GM12878 (cell line): ENCODE results near the gene STAT4. TPM values are rescaled to one million over a fixed set of nuclear protein-coding genes. Genes with fewer than 3 reads are reported as not detected.
A peak's percentile ranks its signal among the peaks of the same experiment; 100 is the strongest.

Experiments used
- ATAC-seq: fragments of 200-7000 bp; cut with Tn5 transposase; 3 replicates; pipeline ENCODE4 v1.9.1; 2020; ENCODE audit warnings: mild to moderate bottlenecking, moderate library complexity
- BruUV-seq: library from RNA; stranded (reverse); fragments of 400-500 nt; replicated peaks from 2 replicates; lab custom pipeline; 2021; lab: Mats Ljungman, UMichigan
- CTCF ChIA-PET: fragments of 300-600 bp; sonication (Branson Sonifier 250); formaldehyde crosslinking; extraction: SDS; loops from one replicate; lab custom pipeline; 2021; ENCODE audit warnings: inconsistent platforms; lab: Yijun Ruan, JAX
- POLR2A ChIA-PET: fragments of 350-600 bp; formaldehyde crosslinking; extraction: SDS; loops from one replicate; lab custom pipeline; 2021; ENCODE audit warnings: inconsistent platforms; lab: Charles Lee
- RAD21 ChIA-PET: fragments of 300-600 bp; sonication (Branson Sonifier 250); formaldehyde crosslinking; loops from one replicate; lab custom pipeline; 2023; ENCODE audit warnings: antibody characterized with exemption; ENCODE audit not compliant: unreplicated experiment; lab: Charles Lee
- SMC1A ChIA-PET: fragments of 300-600 bp; sonication (Branson Sonifier 250); formaldehyde crosslinking; loops from one replicate; lab custom pipeline; 2023; ENCODE audit not compliant: unreplicated experiment, uncharacterized antibody; lab: Charles Lee
- DNase-seq: peaks from one replicate; pipeline ENCODE4 v3.0.0-alpha.2; 2011; ENCODE audit warnings: low read depth, low spot score
- FAIRE-seq: peaks from 3 replicates; lab custom pipeline; 2011; peaks lifted over from hg19 to GRCh38; lab: Jason Lieb, UNC
- H2AFZ ChIP-seq: 2 replicates; pipeline ENCODE4 v1.6.0; 2011; ENCODE audit warnings: low read depth, low read length, control low read depth; ENCODE audit not compliant: control insufficient read depth
- H3K27ac ChIP-seq: 2 replicates; pipeline ENCODE4 v1.5.1; 2011; ENCODE audit warnings: control low read depth; ENCODE audit not compliant: control insufficient read depth, insufficient read depth
- H3K27me3 ChIP-seq, 2 experiments: replicated peaks in 1 of 2; 2 replicates each; pipeline versions ENCODE4 v1.6.0 to v1.6.1; 2011; ENCODE audit warnings: low read length in 1 of 2; ENCODE audit not compliant: control insufficient read depth in 2 of 2, insufficient read depth in 2 of 2
- H3K36me3 ChIP-seq, 2 experiments: 2 replicates each; pipeline ENCODE4 v1.5.1; 2011; ENCODE audit warnings: low read length in 1 of 2; ENCODE audit not compliant: control insufficient read depth in 2 of 2, insufficient read depth in 2 of 2
- H3K4me1 ChIP-seq: 2 replicates; pipeline ENCODE4 v1.6.1; 2011; ENCODE audit warnings: mild to moderate bottlenecking, low read length, moderate library complexity, mixed read lengths; ENCODE audit not compliant: control insufficient read depth, insufficient read depth
- H3K4me2 ChIP-seq: 2 replicates; pipeline ENCODE4 v1.6.0; 2011; ENCODE audit warnings: control low read depth; ENCODE audit not compliant: control insufficient read depth, insufficient read depth
- H3K4me3 ChIP-seq: fragments of 200-600 bp; sonication (generic); 2 replicates; pipeline ENCODE4 v1.5.1; 2016
- H3K79me2 ChIP-seq: 2 replicates; pipeline ENCODE4 v1.6.0; 2011; ENCODE audit warnings: low read length; ENCODE audit not compliant: control insufficient read depth, insufficient read depth
- H3K9ac ChIP-seq: 2 replicates; pipeline ENCODE4 v1.8.0; 2011; ENCODE audit warnings: low read length, control low read depth, mixed read lengths; ENCODE audit not compliant: control insufficient read depth, insufficient read depth
- H3K9me3 ChIP-seq: replicated peaks from 3 replicates; pipeline ENCODE4 v1.5.1; 2011; ENCODE audit warnings: mild to moderate bottlenecking, low read length; ENCODE audit not compliant: control insufficient read depth, insufficient read depth
- H4K20me1 ChIP-seq: 2 replicates; pipeline ENCODE4 v1.6.0; 2011; ENCODE audit not compliant: control insufficient read depth, insufficient read depth
- BHLHE40 ChIP-seq, 2 experiments: fragments of 450-650 bp in 1 of 2; IDR thresholded peaks; 2 replicates each; pipeline ENCODE4 v1.6.1; 2011 to 2017; ENCODE audit warnings: low read depth in 2 of 2, borderline replicate concordance in 1 of 2, improper control_type of control experiment in 1 of 2, low read length in 1 of 2, mild to moderate bottlenecking in 1 of 2
- HDAC6 ChIP-seq: fragments of 200-600 bp; sonication (generic); IDR thresholded peaks from one replicate; pipeline ENCODE4 v1.8.0; 2017; ENCODE audit warnings: antibody characterized with exemption; ENCODE audit not compliant: unreplicated experiment
- NFYB ChIP-seq: IDR thresholded peaks from 2 replicates; pipeline ENCODE4 v1.6.1; 2011; ENCODE audit warnings: low read depth, mild to moderate bottlenecking, low read length, improper control_type of control experiment, moderate library complexity; ENCODE audit not compliant: insufficient read depth
- NR2C1 ChIP-seq: fragments of 450-650 bp; IDR thresholded peaks from 2 replicates; pipeline ENCODE4 v1.6.1; 2017; ENCODE audit warnings: antibody characterized with exemption, mild to moderate bottlenecking, moderate library complexity
- POLR2AphosphoS5 ChIP-seq: IDR thresholded peaks from 2 replicates; pipeline ENCODE4 v1.6.1; 2011; ENCODE audit warnings: mild to moderate bottlenecking, low read length, inconsistent platforms
- RCOR1 ChIP-seq: conservative IDR thresholded peaks from 2 replicates; pipeline ENCODE4 v1.6.1; 2012; ENCODE audit warnings: low read depth, low read length, improper control_type of control experiment
- SMAD1 ChIP-seq: fragments of 450-650 bp; IDR thresholded peaks from 2 replicates; pipeline ENCODE4 v1.6.1; 2018; ENCODE audit warnings: mild to moderate bottlenecking, low read depth; ENCODE audit not compliant: partially characterized antibody
- ZNF274 ChIP-seq: IDR thresholded peaks from one replicate; pipeline ENCODE4 v1.8.0; 2011; ENCODE audit not compliant: insufficient read length, insufficient read depth
- ZZZ3 ChIP-seq: IDR thresholded peaks from 2 replicates; pipeline ENCODE4 v1.6.1; 2011; ENCODE audit warnings: low read depth; ENCODE audit not compliant: control insufficient read depth, insufficient read length
- WGBS: methylation state at CpG from one replicate; pipeline ENCODE4 v1.1.6; 2016; ENCODE audit warnings: low lambda C conversion rate; ENCODE audit not compliant: insufficient replicate concordance, insufficient coverage; ENCODE audit errors: missing lambda C conversion rate; 5-methylcytosine and 5-hydroxymethylcytosine counted together
- in situ Hi-C: fragments of 300-500 bp; cut with MboI; formaldehyde crosslinking; loops from 9 replicates; pipeline ENCODE4 v1.14.3; 2018; ENCODE audit warnings: mixed read lengths
- intact Hi-C: fragments of 100-400 bp; cut with micrococcal nuclease; formaldehyde crosslinking; loops from one replicate; pipeline ENCODE4 v1.14.2; 2022; ENCODE audit not compliant: unreplicated experiment
- polyA plus RNA-seq, 11 experiments: library from polyadenylated mRNA; depleted of rRNA in 4 of 11; unstranded in 6 of 11; stranded (reverse) in 5 of 11; fragments of >200 nt; fragmentation: Nextera tagmentation in 4 of 11; fragmentation: Illumina TruSeq in 1 of 11; extraction: Ambion mirVana in 4 of 11; extraction: Trizol in 1 of 11; gene quantifications; 1 replicate in 1 of 11; 2 replicates in 10 of 11; pipeline versions ENCODE4 v1.2.1 to v1.2.3, GENCODE V29; 2011 to 2016; ENCODE audit warnings: inconsistent platforms in 2 of 11, missing spikeins in 2 of 11, low read depth in 1 of 11
- total RNA-seq, 4 experiments: library from RNA; depleted of rRNA in 3 of 4; stranded (reverse); fragments of >200 nt in 3 of 4; fragmentation: Illumina TruSeq in 1 of 4; extraction: Trizol in 1 of 4; gene quantifications; 2 replicates each; pipeline versions ENCODE4 v1.2.1 to v1.2.3, GENCODE V29; 2013 to 2021
- TF ChIP-seq, protein P1 (sequence below): fragments of 450-650 bp; IDR thresholded peaks from 2 replicates; pipeline ENCODE4 v1.6.1; 2018; ENCODE audit warnings: mild to moderate bottlenecking, low read depth, moderate library complexity; ENCODE audit not compliant: partially characterized antibody
- TF ChIP-seq, protein P2 (sequence below): IDR thresholded peaks from 2 replicates; pipeline ENCODE4 v1.6.1; 2012; ENCODE audit warnings: low read depth, low read length, improper control_type of control experiment
- TF ChIP-seq, protein P3 (sequence below): fragments of 450-650 bp; conservative IDR thresholded peaks from 2 replicates; pipeline ENCODE4 v1.6.1; 2017; ENCODE audit warnings: mild to moderate bottlenecking, moderate library complexity
- TF ChIP-seq, protein P4 (sequence below): fragments of 150-350 bp; IDR thresholded peaks from 2 replicates; pipeline ENCODE4 v1.6.1; 2016; ENCODE audit warnings: low read depth, low read length

Gene STAT4
- total and polyA plus RNA-seq, 10 of the 15 experiments (the other 5 are each of a cell fraction or from before 2014, with no cell fraction given): 3.1 to 9.3 (median 7.1) TPM

DNA sequence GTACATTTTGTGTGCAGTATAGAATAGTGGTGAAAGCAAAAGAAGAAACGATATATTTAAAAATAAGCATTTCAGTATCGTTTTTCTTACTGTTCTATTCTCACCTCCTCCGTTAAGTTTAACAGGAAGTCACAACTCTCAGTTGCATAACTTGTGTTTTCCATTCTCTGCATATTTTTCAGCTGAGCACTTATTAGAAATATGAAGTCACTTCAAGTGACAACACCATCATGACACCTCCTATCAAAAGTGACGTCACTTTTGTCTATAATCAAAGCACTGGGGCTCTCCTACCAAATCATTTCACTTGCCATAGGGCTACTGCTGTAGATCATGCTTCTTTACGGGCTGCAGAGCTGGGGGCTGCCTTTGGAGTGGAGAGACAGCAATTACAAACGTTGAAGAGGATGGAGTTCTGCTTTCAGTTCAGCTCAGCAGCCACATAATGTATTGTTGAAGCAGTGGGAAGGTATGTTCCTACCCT lies 36.3 kb downstream of the STAT4 start (continued):
- TF ChIP-seq, protein P1, sequence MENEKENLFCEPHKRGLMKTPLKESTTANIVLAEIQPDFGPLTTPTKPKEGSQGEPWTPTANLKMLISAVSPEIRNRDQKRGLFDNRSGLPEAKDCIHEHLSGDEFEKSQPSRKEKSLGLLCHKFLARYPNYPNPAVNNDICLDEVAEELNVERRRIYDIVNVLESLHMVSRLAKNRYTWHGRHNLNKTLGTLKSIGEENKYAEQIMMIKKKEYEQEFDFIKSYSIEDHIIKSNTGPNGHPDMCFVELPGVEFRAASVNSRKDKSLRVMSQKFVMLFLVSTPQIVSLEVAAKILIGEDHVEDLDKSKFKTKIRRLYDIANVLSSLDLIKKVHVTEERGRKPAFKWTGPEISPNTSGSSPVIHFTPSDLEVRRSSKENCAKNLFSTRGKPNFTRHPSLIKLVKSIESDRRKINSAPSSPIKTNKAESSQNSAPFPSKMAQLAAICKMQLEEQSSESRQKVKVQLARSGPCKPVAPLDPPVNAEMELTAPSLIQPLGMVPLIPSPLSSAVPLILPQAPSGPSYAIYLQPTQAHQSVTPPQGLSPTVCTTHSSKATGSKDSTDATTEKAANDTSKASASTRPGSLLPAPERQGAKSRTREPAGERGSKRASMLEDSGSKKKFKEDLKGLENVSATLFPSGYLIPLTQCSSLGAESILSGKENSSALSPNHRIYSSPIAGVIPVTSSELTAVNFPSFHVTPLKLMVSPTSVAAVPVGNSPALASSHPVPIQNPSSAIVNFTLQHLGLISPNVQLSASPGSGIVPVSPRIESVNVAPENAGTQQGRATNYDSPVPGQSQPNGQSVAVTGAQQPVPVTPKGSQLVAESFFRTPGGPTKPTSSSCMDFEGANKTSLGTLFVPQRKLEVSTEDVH: peak; percentile 50

DNA sequence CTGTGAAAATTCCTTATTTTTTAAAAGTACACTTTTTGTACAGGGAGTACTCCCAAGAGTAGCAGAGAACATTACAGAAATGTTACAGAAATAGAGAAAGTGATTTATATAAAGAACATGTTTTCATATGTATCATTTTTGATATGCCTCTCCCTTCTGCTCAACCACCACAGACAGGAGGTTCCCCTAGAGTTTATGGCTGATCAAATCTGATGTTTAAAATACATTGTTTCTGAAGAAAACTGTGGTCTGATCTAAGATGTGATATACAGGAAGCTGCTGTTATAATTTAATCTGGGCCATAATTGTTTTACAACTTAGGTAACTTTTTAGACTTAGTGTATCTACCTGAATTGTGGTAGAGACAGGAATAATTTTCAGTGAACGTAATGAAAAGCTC lies 37.0 kb downstream of the STAT4 start:
- CTCF ChIA-PET: interaction anchor here (0.7 to 4.9 kb wide), 4 partner anchors 42 to 101 kb away, joined by 3 to 29 read pairs (median 10); no protein-coding TSS in a partner anchor
- intact Hi-C loops: loop anchor here (2.0 kb wide), 1 partner anchor 37 kb away; the partner anchor contains the start of gene STAT4
- DNase-seq (no peak), FAIRE-seq (no peak), ATAC-seq (no peak)
- Histone ChIP-seq H3K27me3 (no peaks in the 10 kb centered on the region), H3K9ac (no peak overlapping the region), H3K4me2 (peak overlapping the region; percentile 72), H4K20me1 (no peaks in the 10 kb centered on the region), H3K4me3 (no peak overlapping the region), H3K79me2 (no peaks in the 10 kb centered on the region), H3K9me3 (no peaks in the 10 kb centered on the region; the same call in 2 of the 3 replicates), H3K27ac (no peak overlapping the region), H3K4me1 (peaks cover 36% of the 10 kb centered on the region), H2AFZ (no peak overlapping the region), H3K36me3 (no peaks in the 10 kb centered on the region)
- in situ Hi-C loops: no loop called here
- no TSS peak for BruUV-seq
- POLR2A ChIA-PET: interaction anchor here (1.1 kb wide), 1 partner anchor 13 kb away, joined by 3 read pairs; no protein-coding TSS in a partner anchor
- SMC1A ChIA-PET: interaction anchor here (1.0 to 2.1 kb wide), 8 partner anchors 10 to 63 kb away, joined by 3 to 19 read pairs (median 4); no protein-coding TSS in a partner anchor
- WGBS: 41% methylated on average over 1 of the region's 1 CpG
- RAD21 ChIA-PET: interaction anchor here (1.1 to 2.4 kb wide), 7 partner anchors 9 to 64 kb away, joined by 3 to 11 read pairs (median 4); partner anchors contain the start of gene STAT4
- TF ChIP-seq NFYB (no peak), HDAC6 (no peak), ZZZ3 (no peak), ZNF274 (no peak), RCOR1 (no peak), BHLHE40 (IDR thresholded peaks at IDR 0.05; ENCODE audit: borderline replicate concordance in 1 of 2, low read depth in 2 of 2, low read length in 1 of 2) (no peak), SMAD1 (no peak), NR2C1 (no peak), POLR2AphosphoS5 (no peak)
- TF ChIP-seq, protein P2, sequence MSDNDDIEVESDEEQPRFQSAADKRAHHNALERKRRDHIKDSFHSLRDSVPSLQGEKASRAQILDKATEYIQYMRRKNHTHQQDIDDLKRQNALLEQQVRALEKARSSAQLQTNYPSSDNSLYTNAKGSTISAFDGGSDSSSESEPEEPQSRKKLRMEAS: no peak
- TF ChIP-seq, protein P3, sequence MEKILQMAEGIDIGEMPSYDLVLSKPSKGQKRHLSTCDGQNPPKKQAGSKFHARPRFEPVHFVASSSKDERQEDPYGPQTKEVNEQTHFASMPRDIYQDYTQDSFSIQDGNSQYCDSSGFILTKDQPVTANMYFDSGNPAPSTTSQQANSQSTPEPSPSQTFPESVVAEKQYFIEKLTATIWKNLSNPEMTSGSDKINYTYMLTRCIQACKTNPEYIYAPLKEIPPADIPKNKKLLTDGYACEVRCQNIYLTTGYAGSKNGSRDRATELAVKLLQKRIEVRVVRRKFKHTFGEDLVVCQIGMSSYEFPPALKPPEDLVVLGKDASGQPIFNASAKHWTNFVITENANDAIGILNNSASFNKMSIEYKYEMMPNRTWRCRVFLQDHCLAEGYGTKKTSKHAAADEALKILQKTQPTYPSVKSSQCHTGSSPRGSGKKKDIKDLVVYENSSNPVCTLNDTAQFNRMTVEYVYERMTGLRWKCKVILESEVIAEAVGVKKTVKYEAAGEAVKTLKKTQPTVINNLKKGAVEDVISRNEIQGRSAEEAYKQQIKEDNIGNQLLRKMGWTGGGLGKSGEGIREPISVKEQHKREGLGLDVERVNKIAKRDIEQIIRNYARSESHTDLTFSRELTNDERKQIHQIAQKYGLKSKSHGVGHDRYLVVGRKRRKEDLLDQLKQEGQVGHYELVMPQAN: no peak
- TF ChIP-seq, protein P4, sequence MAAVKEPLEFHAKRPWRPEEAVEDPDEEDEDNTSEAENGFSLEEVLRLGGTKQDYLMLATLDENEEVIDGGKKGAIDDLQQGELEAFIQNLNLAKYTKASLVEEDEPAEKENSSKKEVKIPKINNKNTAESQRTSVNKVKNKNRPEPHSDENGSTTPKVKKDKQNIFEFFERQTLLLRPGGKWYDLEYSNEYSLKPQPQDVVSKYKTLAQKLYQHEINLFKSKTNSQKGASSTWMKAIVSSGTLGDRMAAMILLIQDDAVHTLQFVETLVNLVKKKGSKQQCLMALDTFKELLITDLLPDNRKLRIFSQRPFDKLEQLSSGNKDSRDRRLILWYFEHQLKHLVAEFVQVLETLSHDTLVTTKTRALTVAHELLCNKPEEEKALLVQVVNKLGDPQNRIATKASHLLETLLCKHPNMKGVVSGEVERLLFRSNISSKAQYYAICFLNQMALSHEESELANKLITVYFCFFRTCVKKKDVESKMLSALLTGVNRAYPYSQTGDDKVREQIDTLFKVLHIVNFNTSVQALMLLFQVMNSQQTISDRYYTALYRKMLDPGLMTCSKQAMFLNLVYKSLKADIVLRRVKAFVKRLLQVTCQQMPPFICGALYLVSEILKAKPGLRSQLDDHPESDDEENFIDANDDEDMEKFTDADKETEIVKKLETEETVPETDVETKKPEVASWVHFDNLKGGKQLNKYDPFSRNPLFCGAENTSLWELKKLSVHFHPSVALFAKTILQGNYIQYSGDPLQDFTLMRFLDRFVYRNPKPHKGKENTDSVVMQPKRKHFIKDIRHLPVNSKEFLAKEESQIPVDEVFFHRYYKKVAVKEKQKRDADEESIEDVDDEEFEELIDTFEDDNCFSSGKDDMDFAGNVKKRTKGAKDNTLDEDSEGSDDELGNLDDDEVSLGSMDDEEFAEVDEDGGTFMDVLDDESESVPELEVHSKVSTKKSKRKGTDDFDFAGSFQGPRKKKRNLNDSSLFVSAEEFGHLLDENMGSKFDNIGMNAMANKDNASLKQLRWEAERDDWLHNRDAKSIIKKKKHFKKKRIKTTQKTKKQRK: no peak
